NT2/D1 (cell line): Measurements from ENCODE around the gene MAD2L2.

Experiments used
- DNase-seq: peaks from one replicate; pipeline ENCODE4 v3.0.0-alpha.2; 2011; ENCODE audit warnings: low read depth, low spot score
- H3K27me3 ChIP-seq: 2 replicates; pipeline ENCODE4 v1.6.0; 2011; ENCODE audit warnings: mild to moderate bottlenecking; ENCODE audit not compliant: insufficient read length, insufficient read depth
- H3K36me3 ChIP-seq: 2 replicates; pipeline ENCODE4 v1.6.1; 2011; ENCODE audit warnings: mild to moderate bottlenecking, low read length, mixed read lengths; ENCODE audit not compliant: insufficient read depth, insufficient read length
- H3K4me1 ChIP-seq: 2 replicates; pipeline ENCODE4 v1.5.1; 2011; ENCODE audit not compliant: insufficient read depth, insufficient read length
- H3K4me3 ChIP-seq: 2 replicates; pipeline ENCODE4 v1.5.1; 2011; ENCODE audit warnings: low read depth; ENCODE audit not compliant: insufficient read length
- H3K9ac ChIP-seq: 2 replicates; pipeline ENCODE4 v1.6.0; 2011; ENCODE audit warnings: low read depth; ENCODE audit not compliant: insufficient read length
- H3K9me3 ChIP-seq: 2 replicates; pipeline ENCODE4 v1.5.1; 2011; ENCODE audit warnings: mild to moderate bottlenecking, low read length; ENCODE audit not compliant: insufficient read depth
- SUZ12 ChIP-seq: IDR thresholded peaks from 2 replicates; pipeline ENCODE4 v1.6.1; 2011; ENCODE audit not compliant: insufficient read length, insufficient read depth; ENCODE audit errors: extremely low read depth
- YY1 ChIP-seq: IDR thresholded peaks from 2 replicates; pipeline ENCODE4 v1.6.1; 2011; ENCODE audit not compliant: insufficient read length, insufficient read depth
- ZNF274 ChIP-seq: IDR thresholded peaks from 2 replicates; pipeline ENCODE4 v1.6.1; 2011; ENCODE audit warnings: mild to moderate bottlenecking, low read depth, low read length

The MAD2L2 gene

DNA sequence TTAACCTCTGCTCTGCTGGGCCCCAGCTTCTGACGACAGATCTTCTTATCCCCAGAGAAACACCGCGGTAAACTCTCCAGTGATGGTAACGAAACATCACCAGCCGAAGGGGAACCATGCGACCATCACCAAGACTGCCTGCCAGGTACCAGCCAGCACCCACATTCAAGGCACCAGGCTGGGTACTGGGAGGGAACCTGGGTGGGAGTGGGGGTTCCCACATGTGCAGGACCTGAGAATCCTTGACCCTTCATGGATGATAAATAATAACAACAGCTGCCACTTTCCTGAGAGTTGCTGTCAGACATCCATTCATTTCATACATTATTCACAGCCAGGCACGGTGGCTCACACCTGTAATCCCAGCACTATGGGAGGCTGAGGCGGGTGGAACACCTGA lies 31.3 kb upstream of the MAD2L2 start:
- Histone ChIP-seq H3K36me3 (peaks cover 27% of the 10 kb centered on the region), H3K4me1 (peaks cover 8% of the 10 kb centered on the region), H3K9ac (no peak overlapping the region), H3K4me3 (no peak overlapping the region), H3K27me3 (no peaks in the 10 kb centered on the region), H3K9me3 (no peaks in the 10 kb centered on the region)
- DNase-seq, result no peak
- TF ChIP-seq ZNF274 (no peak), YY1 (no peak), SUZ12 (no peak)

DNA sequence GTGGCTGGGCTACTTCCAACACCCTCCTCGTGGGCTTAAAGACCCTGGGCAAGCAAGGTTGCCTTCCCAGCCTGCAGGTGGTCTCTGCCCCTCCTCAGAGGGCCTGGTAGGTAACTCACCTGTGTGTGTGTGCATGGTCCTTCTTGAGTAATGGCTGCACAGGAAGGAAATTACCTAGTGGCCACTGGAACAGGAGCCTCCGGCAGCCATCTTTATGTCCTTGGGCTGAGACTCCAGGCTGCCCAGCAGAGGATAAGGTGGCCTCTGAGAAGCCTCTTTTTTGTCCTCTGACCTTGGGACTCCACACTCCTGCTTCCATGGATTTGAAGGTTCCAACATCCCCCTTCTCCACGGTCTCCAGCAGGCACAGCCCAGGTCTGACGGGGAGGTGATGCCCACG lies 30.5 kb upstream of the MAD2L2 start:
- Histone ChIP-seq H3K9ac (no peak overlapping the region), H3K36me3 (peaks cover 31% of the 10 kb centered on the region), H3K9me3 (no peaks in the 10 kb centered on the region), H3K4me1 (peaks cover 8% of the 10 kb centered on the region), H3K27me3 (no peaks in the 10 kb centered on the region), H3K4me3 (no peak overlapping the region)
- no peak for DNase-seq
- no peak for TF ChIP-seq YY1
- TF ChIP-seq ZNF274, result no peak
- TF ChIP-seq SUZ12, result no peak

DNA sequence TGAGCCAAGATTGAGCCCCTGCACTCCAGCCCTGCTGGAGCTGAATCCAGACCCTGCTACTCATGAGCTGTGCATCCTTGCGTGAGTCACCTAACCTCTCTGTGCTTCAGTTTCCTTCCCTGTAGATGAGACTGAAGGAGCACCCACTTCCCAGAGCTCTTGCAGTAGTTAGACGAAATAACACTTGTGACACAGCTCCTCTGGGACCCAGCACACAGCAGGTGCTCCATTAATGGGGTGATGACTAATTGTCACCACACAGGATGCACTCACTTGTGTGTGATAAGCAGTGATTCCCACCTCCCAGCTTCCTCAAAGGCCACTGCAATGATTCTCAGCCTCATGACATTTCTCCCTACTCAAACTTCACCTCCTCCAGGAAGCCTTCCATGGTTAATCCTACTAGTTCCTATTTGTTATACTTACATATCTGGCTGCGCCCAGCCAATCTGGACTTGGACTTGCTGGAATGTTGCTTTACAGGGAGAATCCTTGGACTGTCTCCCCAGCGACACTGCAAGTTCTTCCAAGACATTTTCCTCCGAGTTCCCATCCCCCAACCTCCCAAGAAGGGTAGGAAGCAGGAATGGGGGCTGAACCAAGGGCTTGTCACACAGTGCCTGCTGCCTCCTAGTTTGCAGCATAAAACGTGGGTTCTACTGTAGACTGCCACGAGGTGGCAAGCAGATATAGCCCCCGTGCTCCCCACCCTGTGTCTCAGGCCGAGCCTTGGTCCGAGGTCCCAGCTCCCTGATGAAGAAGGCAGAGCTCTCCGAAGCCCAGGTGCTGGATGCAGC lies 27.8 kb upstream of the MAD2L2 start:
- Histone ChIP-seq H3K27me3 (no peaks in the 10 kb centered on the region), H3K9me3 (no peaks in the 10 kb centered on the region), H3K9ac (no peak overlapping the region), H3K36me3 (peaks cover 25% of the 10 kb centered on the region), H3K4me1 (peaks cover 22% of the 10 kb centered on the region), H3K4me3 (no peak overlapping the region)
- DNase-seq, result no peak
- TF ChIP-seq SUZ12, result no peak
- no peak for TF ChIP-seq YY1
- TF ChIP-seq ZNF274, result no peak

DNA sequence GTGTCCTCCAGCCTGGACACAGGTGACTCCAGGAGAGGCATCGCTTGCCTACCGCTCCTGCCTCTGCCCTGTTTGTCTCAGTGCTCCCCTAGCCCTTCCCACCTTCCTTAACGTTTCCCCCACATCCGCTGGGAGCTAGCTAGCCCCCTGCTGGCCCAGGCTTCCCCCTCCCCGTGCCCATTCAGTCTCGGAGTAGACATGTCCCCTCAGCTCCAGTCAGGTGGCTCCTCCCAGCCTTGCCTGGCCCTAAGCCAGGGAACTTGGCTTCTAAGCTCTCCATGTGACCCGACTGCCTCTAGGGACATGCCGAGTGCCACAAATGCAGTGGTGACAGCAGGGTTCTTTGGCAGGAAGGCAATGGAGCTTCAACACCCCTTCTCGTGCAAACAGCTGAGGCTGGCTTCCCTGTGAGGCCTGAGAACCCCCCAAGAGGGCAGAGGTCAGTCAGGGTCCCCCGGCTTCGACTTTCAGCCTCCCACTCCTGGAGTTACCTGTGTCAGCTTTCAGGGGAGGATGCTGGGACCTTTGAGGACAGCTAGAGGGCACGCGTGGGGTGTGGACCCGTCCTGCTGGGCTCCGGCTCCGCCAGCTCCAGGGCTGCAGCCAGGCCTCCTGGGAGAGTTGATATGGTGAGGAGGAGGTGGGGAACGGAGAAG lies 26.8 kb upstream of the MAD2L2 start:
- H3K36me3 ChIP-seq, result peaks cover 25% of the 10 kb centered on the region
- DNase-seq, result no peak
- TF ChIP-seq ZNF274 (no peak), YY1 (no peak), SUZ12 (no peak)
- H3K4me3 ChIP-seq, result no peak overlapping the region
- no peak overlapping the region for H3K9ac ChIP-seq
- no peaks in the 10 kb centered on the region for H3K27me3 ChIP-seq
- peaks cover 26% of the 10 kb centered on the region for H3K4me1 ChIP-seq
- no peaks in the 10 kb centered on the region for H3K9me3 ChIP-seq

DNA sequence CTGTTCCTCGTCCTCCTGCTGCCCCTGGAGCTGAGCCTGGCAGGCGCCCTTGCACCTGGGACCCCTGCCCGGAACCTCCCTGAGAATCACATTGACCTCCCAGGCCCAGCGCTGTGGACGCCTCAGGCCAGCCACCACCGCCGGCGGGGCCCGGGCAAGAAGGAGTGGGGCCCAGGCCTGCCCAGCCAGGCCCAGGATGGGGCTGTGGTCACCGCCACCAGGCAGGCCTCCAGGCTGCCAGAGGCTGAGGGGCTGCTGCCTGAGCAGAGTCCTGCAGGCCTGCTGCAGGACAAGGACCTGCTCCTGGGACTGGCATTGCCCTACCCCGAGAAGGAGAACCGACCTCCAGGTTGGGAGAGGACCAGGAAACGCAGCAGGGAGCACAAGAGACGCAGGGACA lies 25.3 kb upstream of the MAD2L2 start:
- Histone ChIP-seq H3K4me3 (no peak overlapping the region), H3K27me3 (no peaks in the 10 kb centered on the region), H3K9ac (peak overlapping the region; percentile 26), H3K36me3 (peaks cover 13% of the 10 kb centered on the region), H3K4me1 (peaks cover 26% of the 10 kb centered on the region), H3K9me3 (no peaks in the 10 kb centered on the region)
- TF ChIP-seq ZNF274 (no peak), SUZ12 (no peak), YY1 (no peak)
- no peak for DNase-seq

DNA sequence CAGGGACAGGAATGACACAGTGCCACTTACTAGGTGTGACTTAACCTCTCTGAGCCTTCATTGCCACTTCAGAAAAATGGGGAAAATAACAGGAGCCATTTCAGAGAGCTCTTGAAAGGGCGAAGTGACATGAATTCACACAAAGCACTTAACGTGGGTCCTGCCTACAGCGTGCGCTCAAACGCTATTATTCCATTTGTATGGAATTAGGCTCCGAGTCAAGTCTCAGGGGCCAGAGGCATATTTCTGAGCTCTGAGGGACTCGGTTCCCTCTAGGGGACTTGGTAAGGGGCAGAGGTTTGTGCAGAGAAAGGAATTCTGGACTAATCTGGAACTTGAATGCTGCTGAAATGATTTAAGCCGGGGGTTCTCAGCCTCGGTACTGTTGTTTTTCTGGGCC lies 24.6 kb upstream of the MAD2L2 start:
- no peaks in the 10 kb centered on the region for H3K9me3 ChIP-seq

DNA sequence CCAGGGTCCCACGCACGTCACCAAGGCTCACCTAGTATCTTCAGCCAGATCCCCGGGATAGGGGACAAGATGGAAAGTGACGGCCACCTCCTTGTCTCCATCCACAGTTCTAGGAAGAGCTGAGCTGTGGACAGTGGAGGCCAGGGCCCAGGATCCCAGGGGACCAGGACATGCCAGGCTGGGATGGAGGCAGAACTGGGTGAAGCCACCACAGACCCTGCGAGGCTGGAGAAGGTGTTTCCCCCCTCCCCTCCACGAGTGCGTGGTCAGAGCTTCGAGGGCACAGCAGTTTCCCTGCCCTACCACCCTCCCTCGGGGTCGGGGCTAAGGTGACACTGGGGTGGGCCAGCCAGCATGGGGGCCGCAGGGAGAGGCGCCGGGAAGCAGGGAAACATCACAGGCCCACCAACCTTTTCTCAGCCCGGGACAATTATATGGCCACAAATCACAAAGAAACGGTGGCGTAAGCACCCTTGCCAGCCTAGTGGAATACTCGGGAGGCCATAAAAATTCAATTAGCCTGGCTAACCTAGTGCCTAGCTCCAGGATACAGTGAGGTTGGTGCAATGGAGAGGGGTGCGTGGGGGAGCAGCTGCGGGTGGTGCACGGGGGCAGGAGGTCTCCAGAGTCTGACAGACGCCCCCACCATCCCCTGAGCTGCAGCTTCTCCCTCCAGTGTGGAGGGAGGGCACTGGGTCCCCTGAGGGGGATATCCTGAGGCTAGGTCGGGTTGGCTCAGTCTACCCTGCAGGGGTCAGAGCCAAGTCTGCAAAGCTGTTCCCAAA lies 23.9 kb upstream of the MAD2L2 start:
- DNase-seq, result no peak
- no peak for TF ChIP-seq SUZ12
- no peak for TF ChIP-seq ZNF274
- TF ChIP-seq YY1, result no peak
- no peaks in the 10 kb centered on the region for H3K27me3 ChIP-seq
- no peaks in the 10 kb centered on the region for H3K9me3 ChIP-seq
- peak overlapping the region; percentile 8 for H3K9ac ChIP-seq
- peaks cover 12% of the 10 kb centered on the region for H3K36me3 ChIP-seq
- H3K4me1 ChIP-seq, result peaks cover 31% of the 10 kb centered on the region
- no peak overlapping the region for H3K4me3 ChIP-seq

More for the DNA sequence above, 24.6 kb upstream of the MAD2L2 start:
- H3K4me3 ChIP-seq, result no peak overlapping the region
- peaks cover 12% of the 10 kb centered on the region for H3K36me3 ChIP-seq
- DNase-seq, result no peak
- no peak for TF ChIP-seq ZNF274
- no peak for TF ChIP-seq SUZ12
- no peak for TF ChIP-seq YY1
- H3K27me3 ChIP-seq, result no peaks in the 10 kb centered on the region
- H3K9ac ChIP-seq, result no peak overlapping the region
- H3K4me1 ChIP-seq, result peaks cover 31% of the 10 kb centered on the region
